Stimulated activated CD4-positive, alpha-beta T cell treated with anti-CD3 and anti-CD28 coated beads, Interleukin-2, amount 100 ng/mL, for 24 hours (primary cell): ENCODE measurements around the gene MYO9B.

Experiments
- DNase-seq, 2 donors: peaks; one replicate each; pipeline ENCODE4 v3.0.0-alpha.2; 2020

Gene MYO9B

DNA sequence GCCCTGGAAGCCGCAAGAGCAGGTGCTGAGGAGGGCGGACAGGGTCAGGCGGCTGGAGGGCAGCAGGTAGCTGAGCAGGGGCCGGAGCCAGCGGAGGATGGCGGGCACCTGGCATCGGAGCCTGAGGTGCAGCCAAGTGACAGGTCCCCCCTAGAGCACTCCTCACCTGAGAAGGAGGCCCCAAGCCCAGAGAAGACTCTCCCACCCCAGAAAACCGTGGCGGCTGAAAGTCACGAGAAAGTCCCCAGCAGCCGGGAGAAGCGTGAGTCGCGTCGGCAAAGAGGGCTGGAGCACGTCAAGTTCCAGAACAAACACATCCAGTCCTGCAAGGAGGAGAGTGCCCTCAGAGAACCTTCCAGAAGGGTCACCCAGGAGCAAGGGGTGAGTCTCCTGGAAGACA lies 119.0 kb downstream of the MYO9B start:
- DNase-seq: no peak

DNA sequence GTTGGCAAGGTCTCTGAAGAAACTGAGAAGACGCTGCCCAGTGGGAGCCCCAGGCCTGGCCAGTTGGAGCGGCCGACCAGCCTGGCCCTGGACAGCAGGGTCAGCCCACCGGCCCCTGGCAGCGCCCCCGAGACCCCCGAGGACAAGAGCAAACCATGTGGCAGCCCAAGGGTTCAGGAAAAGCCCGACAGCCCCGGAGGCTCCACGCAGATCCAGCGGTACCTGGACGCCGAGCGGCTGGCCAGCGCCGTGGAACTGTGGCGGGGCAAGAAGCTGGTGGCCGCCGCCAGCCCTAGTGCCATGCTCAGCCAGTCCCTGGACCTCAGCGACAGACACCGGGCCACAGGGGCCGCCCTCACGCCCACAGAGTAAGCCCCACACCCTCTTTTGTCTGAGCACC lies 119.5 kb downstream of the MYO9B start:
- no peak for DNase-seq

DNA sequence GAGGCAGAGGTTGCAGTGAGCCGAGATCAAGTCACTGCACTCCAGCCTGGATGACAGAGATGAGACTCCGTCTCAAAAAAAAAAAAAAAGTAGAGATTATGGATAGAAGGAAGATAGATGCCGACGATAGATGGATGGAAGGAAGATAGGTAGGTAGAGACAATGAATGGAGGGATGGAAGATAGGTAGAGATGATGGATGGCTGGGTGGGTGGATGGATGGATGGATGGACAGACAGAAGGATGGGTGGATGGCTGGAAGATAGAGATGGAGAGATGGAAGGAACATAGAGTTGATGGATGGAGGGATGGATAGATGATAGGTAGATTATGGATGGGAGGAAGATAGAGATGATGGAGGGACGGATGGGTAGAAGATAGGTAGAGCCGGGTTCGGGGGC lies 121.0 kb downstream of the MYO9B start:
- DNase-seq: no peak

DNA sequence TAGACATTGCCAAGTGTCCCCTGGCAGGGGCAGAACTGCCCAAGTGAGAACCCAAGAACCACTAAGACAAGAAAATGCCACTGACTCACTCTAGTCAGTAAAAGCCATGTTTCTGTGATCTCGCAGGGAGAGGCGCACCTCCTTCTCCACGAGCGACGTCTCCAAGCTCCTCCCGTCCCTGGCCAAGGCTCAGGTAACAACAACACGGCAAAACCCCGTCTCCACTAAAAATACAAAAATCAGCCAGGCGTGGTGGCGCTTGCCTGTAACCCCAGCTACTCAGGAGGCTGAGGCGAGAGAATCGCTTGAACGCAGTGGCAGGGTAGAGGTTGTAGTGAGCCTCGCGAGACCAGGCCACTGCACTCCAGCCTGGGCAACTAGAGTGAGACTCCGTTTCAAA lies 122.1 kb downstream of the MYO9B start:
- no peak for DNase-seq

DNA sequence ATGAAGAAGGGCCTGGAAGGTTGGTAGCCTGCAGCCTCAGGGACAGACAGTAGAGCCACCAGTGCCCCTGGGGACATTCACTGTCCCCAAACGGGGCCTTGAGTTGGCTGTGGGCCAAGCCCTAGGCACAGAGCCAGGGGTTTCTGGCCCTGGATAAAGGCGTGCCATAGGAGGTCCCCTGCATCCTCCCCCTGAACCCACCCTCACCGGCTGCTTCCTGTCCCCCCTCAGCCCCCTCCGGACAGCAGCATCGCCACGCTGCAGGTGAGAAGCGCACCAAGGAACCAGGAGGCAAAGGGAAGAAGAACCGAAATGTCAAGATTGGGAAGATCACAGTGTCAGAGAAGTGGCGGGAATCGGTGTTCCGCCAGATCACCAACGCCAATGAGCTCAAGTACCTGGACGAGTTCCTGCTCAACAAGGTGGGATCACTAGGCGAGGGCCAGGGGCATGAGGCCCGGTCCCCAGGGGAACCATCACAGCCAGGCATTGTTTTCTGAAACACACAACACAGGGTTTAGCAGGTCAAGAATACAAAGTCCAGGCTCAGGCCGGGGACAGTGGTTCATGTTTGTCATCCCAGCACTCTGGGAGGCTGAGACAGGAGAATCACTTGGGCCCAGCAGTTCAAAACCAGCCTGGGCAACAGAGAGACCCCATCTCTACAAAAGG lies 125.0 kb downstream of the MYO9B start:
- no peak for DNase-seq

DNA sequence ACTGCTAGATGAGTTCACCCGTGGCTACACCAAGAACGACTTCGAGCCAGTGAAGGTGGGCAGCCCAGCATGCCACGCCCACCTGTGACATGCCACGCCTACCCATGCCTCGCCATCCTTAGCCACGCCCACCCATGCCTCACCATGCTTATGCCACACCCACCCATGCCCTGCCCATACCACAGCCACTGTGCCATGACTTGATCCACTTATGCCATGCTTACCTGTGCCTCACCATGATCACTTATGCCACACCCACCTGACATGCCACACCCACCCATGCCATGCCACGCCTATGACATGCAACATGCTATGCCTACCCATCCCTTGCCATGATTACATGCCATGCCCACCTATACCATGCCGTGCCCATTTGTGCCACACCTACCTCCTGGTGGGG lies 126.7 kb downstream of the MYO9B start:
- peak in 1 of 2 donors; percentile 44 for DNase-seq

DNA sequence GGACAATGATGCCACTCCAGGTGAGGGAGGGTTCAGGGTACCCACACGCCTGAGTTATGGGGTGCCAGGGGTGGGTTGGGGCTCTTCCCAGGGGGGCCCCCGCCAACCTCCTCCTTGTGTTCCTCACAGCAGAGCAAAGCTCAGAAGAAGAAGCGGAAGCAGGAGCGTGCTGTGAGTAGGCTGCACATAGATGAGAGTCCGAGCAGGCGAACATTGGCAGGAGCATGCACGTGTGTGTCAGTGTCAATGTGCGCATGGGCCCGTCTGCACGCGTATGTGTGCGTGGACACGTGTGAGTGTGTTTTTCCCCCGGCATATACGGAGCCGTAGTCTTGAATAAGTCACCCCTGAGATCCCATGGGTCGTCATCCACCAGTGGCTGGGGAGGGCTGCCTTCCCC lies 127.1 kb downstream of the MYO9B start:
- no peak for DNase-seq

DNA sequence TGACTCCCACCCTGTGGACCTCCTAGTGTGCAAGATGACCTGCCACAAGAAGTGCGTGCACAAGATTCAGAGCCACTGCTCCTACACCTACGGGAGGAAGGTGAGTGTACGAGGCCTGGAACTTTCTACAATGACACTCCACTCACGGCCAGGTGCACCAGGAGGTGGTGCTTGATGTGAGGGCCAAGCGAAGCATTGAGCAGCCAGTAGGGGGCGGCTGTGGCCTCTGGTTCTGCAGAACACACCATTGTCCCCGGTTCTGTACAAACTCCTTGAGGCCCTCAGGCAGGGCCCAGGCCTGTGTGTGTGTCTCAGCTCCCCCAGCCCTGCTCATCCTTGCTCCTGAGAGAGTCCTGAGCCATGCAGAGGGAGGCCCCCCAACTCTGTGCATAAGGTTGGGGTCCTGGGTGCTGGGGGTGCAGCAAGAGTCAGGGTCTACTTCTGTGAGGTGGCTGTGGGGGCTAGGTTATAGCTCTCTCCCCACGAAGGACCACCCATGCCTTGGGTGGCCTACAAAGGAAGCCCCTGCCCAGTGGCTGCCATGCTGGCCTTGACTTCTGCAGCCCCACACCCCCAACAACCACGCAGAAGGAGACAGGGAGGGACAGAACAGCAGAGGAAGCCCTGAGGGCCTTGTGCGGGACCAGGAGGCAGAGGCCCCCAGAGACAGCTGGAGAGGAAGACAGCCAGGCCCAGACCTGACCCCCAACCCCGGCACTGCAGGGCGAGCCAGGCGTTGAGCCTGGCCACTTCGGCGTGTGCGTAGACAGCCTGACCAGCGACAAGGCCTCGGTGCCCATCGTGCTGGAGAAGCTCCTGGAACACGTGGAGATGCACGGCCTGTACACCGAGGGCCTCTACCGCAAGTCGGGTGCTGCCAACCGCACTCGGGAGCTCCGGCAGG lies 129.9 kb downstream of the MYO9B start:
- DNase-seq: peak; percentile 67 to 70

DNA sequence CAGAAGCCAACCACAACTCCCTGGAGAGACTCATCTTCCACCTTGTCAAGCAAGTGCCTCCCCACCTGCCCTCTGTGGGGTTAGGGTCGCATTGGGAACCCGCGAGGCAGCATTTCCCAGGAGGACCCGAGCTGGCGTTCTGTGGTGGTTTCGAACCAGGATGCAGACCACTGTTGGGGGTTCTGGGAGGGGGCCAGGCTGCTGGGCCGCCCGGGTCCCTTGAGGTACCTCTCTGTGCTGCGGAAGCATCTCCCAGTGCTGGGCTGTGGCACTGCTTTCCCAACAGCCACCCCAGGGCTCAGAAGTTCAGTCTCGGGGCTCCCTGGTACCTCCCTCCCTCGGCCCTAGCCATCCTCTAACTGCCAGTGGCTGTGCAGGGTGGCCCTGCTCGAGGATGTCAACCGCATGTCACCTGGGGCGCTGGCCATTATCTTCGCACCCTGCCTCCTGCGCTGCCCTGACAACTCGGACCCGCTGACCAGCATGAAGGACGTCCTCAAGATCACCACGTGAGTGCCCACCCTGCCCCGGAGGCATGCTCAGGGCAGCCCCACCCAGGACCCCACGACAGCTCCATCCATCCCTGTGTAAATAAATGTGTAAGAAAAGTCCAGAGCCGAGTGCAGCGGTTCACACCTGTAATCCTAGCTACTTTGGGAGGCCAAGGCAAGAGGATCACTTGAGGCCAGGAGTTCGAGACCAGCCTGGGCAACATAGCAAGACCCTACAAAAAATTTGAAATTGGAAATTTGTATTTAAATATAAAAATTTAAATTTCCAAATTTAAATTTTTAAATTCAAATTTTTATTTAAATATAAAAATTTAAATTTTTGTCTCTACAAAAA lies 131.4 kb downstream of the MYO9B start:
- no peak for DNase-seq

DNA sequence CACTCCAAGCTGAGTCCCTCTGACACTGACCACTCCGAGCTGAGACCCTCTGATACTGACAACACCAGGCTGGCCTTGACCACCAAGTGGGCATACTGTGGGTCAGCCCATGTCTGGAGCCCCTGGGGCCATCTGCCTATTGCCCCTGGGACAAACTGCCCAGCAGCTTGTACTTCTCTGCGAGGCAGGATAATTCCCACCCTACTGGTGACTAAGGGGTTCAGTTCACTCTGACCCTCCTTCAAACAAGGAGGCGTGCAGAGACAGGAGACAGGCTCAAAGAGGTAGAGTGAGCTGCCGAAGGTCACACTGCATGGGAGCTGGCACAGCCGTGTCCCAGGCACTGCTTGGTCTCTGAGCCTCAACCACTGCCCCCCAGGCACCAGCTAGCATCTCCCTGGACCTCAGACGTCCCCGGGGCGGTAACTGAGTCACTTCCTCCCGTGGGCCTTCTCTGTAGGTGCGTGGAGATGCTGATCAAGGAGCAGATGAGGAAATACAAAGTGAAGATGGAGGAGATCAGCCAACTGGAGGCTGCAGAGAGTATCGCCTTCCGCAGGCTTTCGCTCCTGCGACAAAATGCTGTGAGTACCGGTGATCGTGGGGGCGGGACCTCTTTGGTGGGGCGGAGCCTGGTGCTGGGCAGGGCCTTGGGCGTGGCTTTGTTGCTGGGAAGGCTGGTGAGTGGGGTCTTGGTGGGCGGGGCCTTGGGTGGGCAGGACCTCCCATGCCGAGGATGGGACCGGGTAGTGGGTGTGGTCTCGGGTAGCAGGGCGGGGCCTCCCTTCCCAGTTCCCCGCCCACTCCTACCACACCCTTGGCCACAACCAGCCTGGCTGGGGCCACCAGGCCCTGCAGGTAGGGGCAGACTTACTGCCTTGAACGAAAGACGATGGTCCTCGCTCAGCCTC lies 133.8 kb downstream of the MYO9B start:
- DNase-seq: peak; percentile 35 to 69

DNA sequence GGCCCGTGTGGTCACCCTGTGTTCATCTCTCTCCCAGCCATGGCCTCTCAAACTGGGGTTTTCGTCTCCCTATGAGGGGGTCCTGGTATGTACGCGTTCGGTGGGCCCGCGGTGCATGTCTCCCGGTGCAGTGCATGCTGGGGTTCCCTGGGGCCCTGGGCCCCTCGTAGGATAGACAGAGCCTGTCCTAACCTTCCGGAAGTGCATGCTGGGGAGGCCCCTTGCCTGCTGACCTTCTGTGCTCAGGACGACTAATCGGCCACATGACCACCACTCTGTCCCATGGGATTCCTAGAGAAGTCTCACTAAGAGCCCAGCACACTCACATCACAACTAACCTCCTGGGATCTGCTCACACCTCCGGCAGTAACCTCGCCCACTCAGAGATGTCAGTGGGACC lies 134.7 kb downstream of the MYO9B start:
- DNase-seq: no peak

DNA sequence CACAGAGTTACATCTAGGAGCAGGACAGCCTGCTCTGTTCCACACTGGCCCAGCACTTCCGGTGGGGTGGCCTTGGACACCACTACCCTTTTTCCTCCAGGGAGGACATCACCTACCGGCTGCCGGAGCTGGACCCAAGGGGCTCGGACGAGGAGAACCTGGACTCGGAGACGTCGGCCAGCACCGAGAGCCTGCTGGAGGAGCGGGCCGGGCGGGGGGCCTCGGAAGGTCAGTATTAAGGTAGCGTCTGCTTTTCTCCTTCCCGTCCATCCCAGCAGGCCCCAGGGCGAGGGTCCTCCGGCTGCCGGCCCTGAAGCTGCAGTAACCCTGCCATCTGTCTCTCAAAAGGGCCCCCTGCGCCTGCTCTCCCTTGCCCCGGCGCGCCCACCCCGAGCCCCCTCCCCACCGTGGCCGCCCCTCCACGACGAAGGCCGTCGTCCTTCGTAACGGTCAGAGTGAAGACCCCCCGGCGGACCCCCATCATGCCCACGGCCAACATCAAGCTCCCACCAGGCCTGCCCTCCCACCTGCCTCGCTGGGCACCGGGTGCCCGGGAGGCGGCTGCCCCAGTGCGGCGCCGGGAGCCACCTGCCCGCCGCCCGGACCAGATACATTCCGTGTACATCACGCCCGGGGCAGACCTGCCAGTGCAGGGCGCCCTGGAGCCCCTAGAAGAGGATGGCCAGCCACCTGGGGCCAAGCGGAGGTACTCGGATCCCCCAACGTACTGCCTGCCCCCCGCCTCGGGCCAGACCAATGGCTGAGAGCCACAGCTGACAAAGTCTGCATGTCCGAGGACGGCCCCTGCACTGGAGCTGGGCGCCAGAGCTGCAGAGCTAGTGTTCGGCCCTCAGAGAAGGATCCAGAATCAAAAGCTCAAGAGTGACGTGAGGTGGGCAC lies 136.2 kb downstream of the MYO9B start:
- DNase-seq: no peak

DNA sequence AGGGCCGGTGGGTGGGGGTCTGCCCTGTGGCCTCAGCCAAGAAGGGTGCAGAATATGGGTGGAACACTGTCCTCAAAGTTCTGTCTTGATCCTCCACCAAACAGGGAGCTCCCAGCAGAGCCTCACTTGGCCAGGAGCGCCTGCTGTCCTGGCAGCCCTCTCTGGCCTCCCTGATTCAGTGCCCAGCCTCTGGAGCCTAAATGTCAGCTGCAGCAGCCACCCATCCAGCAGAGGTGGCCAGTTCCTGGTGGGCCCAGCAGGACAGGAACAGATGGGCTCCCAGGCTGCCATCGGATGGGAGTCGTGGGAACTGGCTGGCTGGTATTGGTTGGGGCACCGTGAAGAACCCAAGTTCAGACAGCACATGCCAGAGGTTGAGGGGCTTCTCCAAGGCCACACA lies 137.8 kb downstream of the MYO9B start:
- DNase-seq: no peak

DNA sequence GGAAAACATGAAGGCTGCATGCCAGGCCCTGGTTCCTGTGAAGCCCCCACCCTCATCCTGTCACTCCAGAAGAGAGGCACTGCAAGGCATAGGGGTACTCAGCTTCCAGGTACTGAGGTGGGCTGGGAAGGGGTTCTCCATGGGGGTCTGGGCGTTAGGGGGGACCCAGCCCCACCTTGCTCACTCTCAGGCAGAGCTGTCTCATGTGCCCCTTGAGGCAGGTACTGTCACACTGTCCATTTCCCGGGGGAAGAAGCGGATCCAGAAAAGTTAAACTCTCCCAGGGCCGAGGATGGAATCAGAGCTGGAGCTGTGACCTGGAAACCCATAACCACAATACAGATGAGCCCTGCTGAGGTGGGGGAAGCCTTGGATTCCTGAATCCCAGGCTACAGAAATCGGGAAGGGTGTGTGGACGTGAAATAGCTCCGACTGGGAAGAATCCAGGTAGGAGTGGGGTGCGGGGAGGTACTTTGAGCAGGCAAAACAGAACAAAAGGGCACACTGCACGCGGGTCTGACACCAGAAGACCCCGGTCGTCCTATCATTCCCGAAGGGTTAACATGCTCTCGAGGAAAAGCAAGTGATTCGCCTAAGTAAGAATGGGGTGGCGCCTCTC lies 139.0 kb downstream of the MYO9B start:
- no peak for DNase-seq

DNA sequence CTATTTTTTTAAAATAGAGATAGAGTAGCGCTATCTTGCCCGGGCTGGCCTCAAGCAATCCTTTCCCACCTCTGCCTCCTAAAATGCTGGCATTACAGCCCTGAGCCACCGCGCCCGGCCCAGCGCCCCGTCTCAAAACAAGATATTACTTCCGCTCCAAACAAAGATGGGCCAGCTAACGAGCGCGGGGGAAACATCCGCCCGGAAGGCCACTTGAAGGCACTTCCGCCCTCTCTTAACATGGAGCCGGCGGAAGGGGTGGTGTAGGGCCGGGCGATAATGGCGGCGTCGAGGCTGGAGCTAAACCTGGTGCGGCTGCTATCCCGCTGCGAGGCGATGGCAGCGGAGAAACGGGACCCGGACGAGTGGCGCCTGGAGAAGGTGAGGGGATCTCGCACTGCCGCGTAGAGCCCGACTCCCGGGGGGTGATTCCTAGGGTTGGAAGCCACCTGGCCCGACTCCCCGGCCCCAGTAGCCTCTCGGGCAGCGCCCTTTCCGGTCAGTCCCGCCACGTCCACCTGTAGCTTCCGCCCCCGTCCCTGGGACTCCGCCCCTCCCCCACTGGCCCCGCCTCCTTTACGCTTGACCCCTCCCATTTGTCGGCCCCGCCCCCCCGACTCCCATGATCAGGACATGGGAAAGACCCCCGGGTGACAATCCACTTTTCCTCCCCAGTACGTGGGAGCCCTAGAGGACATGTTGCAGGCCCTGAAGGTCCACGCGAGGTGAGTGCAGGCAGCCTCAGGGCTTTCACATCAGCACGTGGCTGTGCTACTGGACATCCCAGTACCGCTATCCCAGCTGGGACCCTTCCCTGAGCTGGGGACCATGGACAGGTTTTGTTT lies 139.8 kb downstream of the MYO9B start, which contains the start of gene USE1:
Gene USE1 (plus strand): TSS at position 231 of the 845 bp plus-strand sequence. CDS start 49 bp downstream, at position 280.
- peak; percentile 86 to 87 for DNase-seq

DNA sequence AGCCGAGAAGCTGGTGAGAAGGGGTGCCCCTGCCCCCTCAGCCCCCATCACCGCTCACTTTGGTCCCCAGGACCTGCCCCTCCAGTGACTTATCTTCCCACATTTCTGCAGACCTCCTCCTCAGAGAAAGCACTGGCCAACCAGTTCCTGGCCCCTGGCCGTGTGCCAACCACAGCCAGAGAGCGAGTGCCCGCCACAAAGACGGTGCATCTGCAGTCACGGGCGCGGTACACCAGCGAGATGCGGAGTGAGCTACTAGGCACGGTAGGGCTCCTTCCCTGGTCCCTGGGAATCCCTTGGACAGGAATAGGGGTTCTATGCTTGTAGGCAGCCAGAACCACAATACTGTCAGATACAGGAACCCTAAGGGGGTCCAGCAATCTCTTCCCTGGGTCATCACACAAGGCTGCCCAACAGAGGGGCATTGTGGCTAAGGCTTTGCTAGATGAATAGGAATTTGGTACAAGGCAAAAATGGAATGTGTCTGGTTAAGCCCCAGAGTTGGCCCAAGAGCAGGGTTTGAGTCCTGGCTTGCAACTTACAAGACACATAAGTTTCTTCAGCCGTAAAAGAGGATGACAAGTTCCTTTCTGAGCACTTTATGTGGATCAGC lies 140.6 kb downstream of the MYO9B start:
- no peak for DNase-seq

DNA sequence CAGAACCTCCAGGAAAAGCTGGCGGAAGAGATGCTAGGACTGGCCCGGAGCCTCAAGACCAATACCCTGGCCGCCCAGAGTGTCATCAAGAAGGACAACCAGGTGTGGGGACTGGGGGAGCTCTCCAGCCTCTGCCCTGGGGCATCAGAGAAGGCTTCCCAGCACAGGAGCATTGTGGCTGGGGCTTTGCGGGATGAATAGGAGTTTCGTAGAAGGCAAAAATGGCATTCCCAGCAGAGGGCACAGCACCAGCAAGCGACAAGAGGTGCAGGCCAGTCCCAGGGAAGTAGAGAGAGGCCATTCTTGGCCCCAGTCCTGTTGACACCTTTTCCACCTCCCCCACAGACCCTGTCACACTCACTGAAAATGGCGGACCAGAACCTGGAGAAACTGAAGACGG lies 143.7 kb downstream of the MYO9B start:
- DNase-seq: no peak

DNA sequence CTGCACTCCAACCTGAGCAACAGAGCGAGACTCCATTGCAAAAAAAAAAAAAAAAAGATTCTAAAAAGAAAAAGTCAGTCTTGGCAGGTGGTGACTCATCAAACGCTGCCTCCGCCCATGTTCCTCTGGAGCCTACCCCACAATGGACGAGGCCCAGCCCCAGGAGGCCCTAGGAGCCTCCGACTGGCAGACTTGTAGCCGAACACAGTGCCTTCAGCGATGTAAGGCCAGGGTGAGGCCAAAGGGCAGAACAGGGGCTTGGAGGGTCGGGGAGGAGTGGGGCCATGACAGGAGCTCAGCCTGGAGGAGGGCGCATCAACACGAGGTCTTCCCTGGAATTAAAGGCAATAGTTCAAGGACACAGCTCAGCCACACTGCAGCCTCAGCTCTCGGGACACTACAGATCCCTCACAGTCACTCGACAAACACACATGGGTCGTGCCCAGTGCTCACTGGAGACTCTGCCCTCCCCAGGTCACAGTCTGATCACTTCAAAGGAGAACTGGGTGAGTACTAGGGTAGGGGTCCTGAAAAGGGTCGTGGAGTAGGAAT lies 144.7 kb downstream of the MYO9B start:
- DNase-seq: peak in 1 of 2 donors; percentile 18

DNA sequence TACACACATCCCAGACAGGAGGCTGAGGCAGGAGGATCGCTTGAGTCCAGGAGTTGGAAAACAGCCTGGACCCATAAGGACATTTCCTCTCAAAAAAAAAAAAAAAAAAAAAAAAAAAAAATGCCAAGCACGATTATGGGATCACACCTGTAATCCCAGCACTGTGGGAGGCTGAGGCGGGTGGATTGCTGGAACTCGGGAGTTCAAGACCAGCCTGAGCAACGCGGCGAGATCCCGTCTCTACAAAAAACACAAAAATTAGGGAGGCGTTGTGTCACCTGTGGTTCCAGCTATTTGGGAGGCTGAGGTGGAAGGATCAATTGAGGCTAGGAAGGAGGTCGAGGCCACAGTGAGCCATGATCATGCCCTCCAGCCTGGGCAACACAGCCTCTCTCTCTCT lies 149.5 kb downstream of the MYO9B start:
- DNase-seq: no peak
